Breast epithelium (tissue), 4 donors: Measurements from ENCODE around the gene NADK. TPM values are rescaled to one million over a fixed set of nuclear protein-coding genes. Genes with fewer than 3 reads are reported as not detected.
A peak's percentile ranks its signal among the peaks of the same experiment; 100 is the strongest.

Experiments used
- DNase-seq, 2 donors: peaks; one replicate each; pipeline ENCODE4 v3.0.0-alpha.2; 2019; ENCODE audit warnings: low spot score in 2 of 2
- H3K27ac ChIP-seq, 2 donors: fragments of 200-600 bp; sonication (generic) in 1 of 2; one replicate each; pipeline ENCODE4 v1.5.1; 2016 to 2019; ENCODE audit warnings: mild to moderate bottlenecking in 1 of 2
- H3K27me3 ChIP-seq, 2 donors: fragments of 200-600 bp; sonication (generic) in 1 of 2; one replicate each; pipeline versions ENCODE4 v1.5.1 to v1.6.0; 2017 to 2019; ENCODE audit warnings: control low read depth in 1 of 2, mild to moderate bottlenecking in 1 of 2
- H3K36me3 ChIP-seq: fragments of 200-600 bp; one replicate; pipeline ENCODE4 v1.5.1; 2019
- H3K4me1 ChIP-seq, 2 donors: fragments of 200-600 bp; sonication (generic); one replicate each; pipeline ENCODE4 v1.5.1; 2016 to 2019; ENCODE audit warnings: control low read depth in 1 of 2
- H3K4me3 ChIP-seq, 3 donors: fragments of 200-600 bp; sonication (generic); 1 replicate in 2 of 3; 2 replicates in 1 of 3; pipeline ENCODE4 v1.5.1; 2016 to 2019; ENCODE audit warnings: mild to moderate bottlenecking in 3 of 3, moderate library complexity in 2 of 3
- H3K9me3 ChIP-seq, 2 donors: fragments of 200-600 bp; sonication (generic) in 1 of 2; one replicate each; pipeline ENCODE4 v1.5.1; 2016 to 2019; ENCODE audit warnings: control low read depth in 1 of 2
- POLR2A ChIP-seq: fragments of 450-650 bp; IDR thresholded peaks from one replicate; pipeline ENCODE4 v1.6.1; 2016; ENCODE audit warnings: antibody characterized with exemption, mild to moderate bottlenecking, moderate library complexity
- POLR2AphosphoS5 ChIP-seq, 3 donors: sonication (generic); formaldehyde crosslinking; IDR thresholded peaks; one replicate each; pipeline ENCODE4 v1.6.1; 2017; ENCODE audit warnings: antibody characterized with exemption in 3 of 3
- intact Hi-C: fragments of 100-400 bp; cut with DNase I; formaldehyde crosslinking; loops from one replicate; pipeline ENCODE4 v1.15.1; 2023; ENCODE audit warnings: low total_unique reads
- total RNA-seq, 3 donors: library from RNA; depleted of rRNA; stranded (reverse); fragments of >200 nt; gene quantifications; one replicate each; pipeline ENCODE4 v1.1.0, GENCODE V29; 2016
- TF ChIP-seq, protein P1 (sequence below), 3 donors: fragments of 450-650 bp; IDR thresholded peaks; one replicate each; pipeline ENCODE4 v1.5.1; 2016 to 2017; ENCODE audit warnings: antibody characterized with exemption in 3 of 3, mild to moderate bottlenecking in 3 of 3, moderate library complexity in 3 of 3

Gene NADK
- total RNA-seq, 3 donors from 2014 or later: 71.1 to 89.1 (median 87.4) TPM

GRCh38 chr1:1781526-1781903, 3.2 kb upstream of the NADK start:
- Histone ChIP-seq H3K27ac (peak overlapping the region; percentile 90 to 96), H3K36me3 (no peaks in the 10 kb centered on the region), H3K4me1 (peaks cover 3 to 40% of the 10 kb centered on the region in 2 donors), H3K9me3 (no peaks in the 10 kb centered on the region), H3K27me3 (no peaks in the 10 kb centered on the region), H3K4me3 (no peak overlapping the region)
- intact Hi-C loops: no loop called here
- TF ChIP-seq POLR2AphosphoS5 (IDR thresholded peaks at IDR 0.05) (no peak), POLR2A (no peak)
- TF ChIP-seq, protein P1, sequence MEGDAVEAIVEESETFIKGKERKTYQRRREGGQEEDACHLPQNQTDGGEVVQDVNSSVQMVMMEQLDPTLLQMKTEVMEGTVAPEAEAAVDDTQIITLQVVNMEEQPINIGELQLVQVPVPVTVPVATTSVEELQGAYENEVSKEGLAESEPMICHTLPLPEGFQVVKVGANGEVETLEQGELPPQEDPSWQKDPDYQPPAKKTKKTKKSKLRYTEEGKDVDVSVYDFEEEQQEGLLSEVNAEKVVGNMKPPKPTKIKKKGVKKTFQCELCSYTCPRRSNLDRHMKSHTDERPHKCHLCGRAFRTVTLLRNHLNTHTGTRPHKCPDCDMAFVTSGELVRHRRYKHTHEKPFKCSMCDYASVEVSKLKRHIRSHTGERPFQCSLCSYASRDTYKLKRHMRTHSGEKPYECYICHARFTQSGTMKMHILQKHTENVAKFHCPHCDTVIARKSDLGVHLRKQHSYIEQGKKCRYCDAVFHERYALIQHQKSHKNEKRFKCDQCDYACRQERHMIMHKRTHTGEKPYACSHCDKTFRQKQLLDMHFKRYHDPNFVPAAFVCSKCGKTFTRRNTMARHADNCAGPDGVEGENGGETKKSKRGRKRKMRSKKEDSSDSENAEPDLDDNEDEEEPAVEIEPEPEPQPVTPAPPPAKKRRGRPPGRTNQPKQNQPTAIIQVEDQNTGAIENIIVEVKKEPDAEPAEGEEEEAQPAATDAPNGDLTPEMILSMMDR (IDR thresholded peaks at IDR 0.05): no peak
- no peak for DNase-seq

- H3K27me3 ChIP-seq: no peaks in the 10 kb centered on the region
- no peaks in the 10 kb centered on the region for H3K9me3 ChIP-seq
- no peaks in the 10 kb centered on the region for H3K36me3 ChIP-seq
- peaks cover 7 to 43% of the 10 kb centered on the region in 2 donors for H3K4me1 ChIP-seq
- no peak for DNase-seq
- peak overlapping the region; percentile 90 to 96 for H3K27ac ChIP-seq
- intact Hi-C loops: no loop called here
- no peak for TF ChIP-seq POLR2AphosphoS5 (IDR thresholded peaks at IDR 0.05)
- no peak for TF ChIP-seq POLR2A
- TF ChIP-seq, protein P1 (IDR thresholded peaks at IDR 0.05): no peak
- peak overlapping the region in 2 of 3 donors; percentile 81 to 92 for H3K4me3 ChIP-seq
Measured at GRCh38 chr1:1780598-1781525, 2.6 kb upstream of the NADK start.

- peak overlapping the region in 2 of 3 donors; percentile 81 to 92 for H3K4me3 ChIP-seq
- H3K27me3 ChIP-seq: no peaks in the 10 kb centered on the region
- DNase-seq: peak in 1 of 2 donors; percentile 56
- intact Hi-C loops: no loop called here
- peaks cover 12 to 47% of the 10 kb centered on the region in 2 donors for H3K4me1 ChIP-seq
- TF ChIP-seq POLR2AphosphoS5 (IDR thresholded peaks at IDR 0.05): peak in 1 of 3 donors; percentile 36
- TF ChIP-seq, protein P1 (IDR thresholded peaks at IDR 0.05): no peak
- no peaks in the 10 kb centered on the region for H3K9me3 ChIP-seq
- H3K36me3 ChIP-seq: no peaks in the 10 kb centered on the region
- H3K27ac ChIP-seq: peak overlapping the region; percentile 90 to 96
Measured at GRCh38 chr1:1779691-1780597, 1.7 kb upstream of the NADK start.

- intact Hi-C loops: no loop called here
- Histone ChIP-seq H3K27me3 (no peaks in the 10 kb centered on the region), H3K27ac (peak overlapping the region; percentile 90 to 96), H3K9me3 (no peaks in the 10 kb centered on the region), H3K36me3 (no peaks in the 10 kb centered on the region), H3K4me3 (peak overlapping the region; percentile 81 to 92 (median 83)), H3K4me1 (peaks cover 12 to 47% of the 10 kb centered on the region in 2 donors)
- no peak for DNase-seq
- TF ChIP-seq, protein P1 (IDR thresholded peaks at IDR 0.05): no peak
- TF ChIP-seq POLR2A (no peak), POLR2AphosphoS5 (IDR thresholded peaks at IDR 0.05) (no peak)
Measured at GRCh38 chr1:1779320-1779675, 1.0 kb upstream of the NADK start.
